Naive thymus-derived CD4-positive, alpha-beta T cell (primary cell): Measurements from ENCODE around the gene SLC12A8. TPM values are rescaled to one million over a fixed set of nuclear protein-coding genes. Genes with fewer than 3 reads are reported as not detected.

Experiments used
- ATAC-seq: fragments of 150-1000 bp; cut with Tn5 transposase; 2 replicates; pipeline ENCODE4 v1.10.0; 2021; ENCODE audit warnings: mild to moderate bottlenecking, moderate library complexity
- CTCF ChIA-PET: fragments of 350-600 bp; sonication (Branson Sonifier 250); formaldehyde crosslinking; loops from one replicate; lab custom pipeline; 2021; ENCODE audit warnings: antibody characterized with exemption; lab: Charles Lee
- POLR2A ChIA-PET: fragments of 350-600 bp; sonication (Branson Sonifier 250); formaldehyde crosslinking; loops from one replicate; lab custom pipeline; 2021; ENCODE audit warnings: antibody characterized with exemption, inconsistent platforms; lab: Charles Lee
- DNase-seq, 9 donors: peaks; one replicate each; pipeline versions ENCODE4 v3.0.0 to v3.0.0-alpha.2; 2020 to 2022; ENCODE audit warnings: mixed read lengths in 1 of 9
- H3K27ac ChIP-seq: one replicate; pipeline ENCODE4 v1.7.0; 2013; ENCODE audit warnings: mild to moderate bottlenecking, low read depth, low read length, moderate library complexity
- H3K27me3 ChIP-seq, 2 donors: one replicate each; pipeline ENCODE4 v1.7.0; 2013; ENCODE audit warnings: low read length in 2 of 2, mild to moderate bottlenecking in 2 of 2, moderate library complexity in 2 of 2; ENCODE audit not compliant: control insufficient read depth in 2 of 2, insufficient read depth in 2 of 2
- H3K36me3 ChIP-seq, 3 experiments: 1 replicate in 2 of 3; 2 replicates in 1 of 3; pipeline ENCODE4 v1.7.0; 2013; ENCODE audit warnings: low read length in 3 of 3, mild to moderate bottlenecking in 3 of 3, moderate library complexity in 1 of 3; ENCODE audit not compliant: insufficient read depth in 3 of 3, control insufficient read depth in 2 of 3
- H3K4me1 ChIP-seq, 2 donors: one replicate each; pipeline ENCODE4 v1.7.0; 2013; ENCODE audit warnings: low read length in 2 of 2, mild to moderate bottlenecking in 2 of 2, moderate library complexity in 1 of 2; ENCODE audit not compliant: control insufficient read depth in 2 of 2, insufficient read depth in 2 of 2
- H3K4me3 ChIP-seq: 2 replicates; pipeline ENCODE4 v1.7.0; 2013; ENCODE audit warnings: mild to moderate bottlenecking, low read length
- H3K9me3 ChIP-seq, 3 experiments: 1 replicate in 2 of 3; 2 replicates in 1 of 3; pipeline ENCODE4 v1.7.0; 2013; ENCODE audit warnings: low read length in 3 of 3; ENCODE audit not compliant: control insufficient read depth in 2 of 3
- H3K27ac Mint-ChIP-seq, 9 donors: one replicate each; pipeline ENCODE4 v1.8.0; 2020 to 2022; ENCODE audit warnings: mixed read lengths in 9 of 9, mild to moderate bottlenecking in 8 of 9, moderate library complexity in 5 of 9, inconsistent platforms in 2 of 9
- H3K27me3 Mint-ChIP-seq, 5 donors: one replicate each; pipeline ENCODE4 v1.8.0; 2021 to 2022; ENCODE audit warnings: mixed read lengths in 5 of 5, mild to moderate bottlenecking in 1 of 5
- H3K36me3 Mint-ChIP-seq, 5 donors: one replicate each; pipeline ENCODE4 v1.8.0; 2020 to 2022; ENCODE audit warnings: mixed read lengths in 5 of 5, mild to moderate bottlenecking in 3 of 5, inconsistent platforms in 1 of 5
- H3K4me1 Mint-ChIP-seq, 7 donors: one replicate each; pipeline ENCODE4 v1.8.0; 2020 to 2022; ENCODE audit warnings: mixed read lengths in 7 of 7, mild to moderate bottlenecking in 3 of 7, inconsistent platforms in 1 of 7
- H3K4me3 Mint-ChIP-seq, 10 donors: one replicate each; pipeline ENCODE4 v1.8.0; 2020 to 2022; ENCODE audit warnings: mild to moderate bottlenecking in 10 of 10, mixed read lengths in 10 of 10, moderate library complexity in 6 of 10, inconsistent platforms in 2 of 10
- H3K9me3 Mint-ChIP-seq, 11 donors: one replicate each; pipeline ENCODE4 v1.8.0; 2020 to 2022; ENCODE audit warnings: mixed read lengths in 11 of 11, mild to moderate bottlenecking in 4 of 11, inconsistent platforms in 1 of 11, moderate library complexity in 1 of 11
- intact Hi-C, 2 donors: fragments of 100-400 bp; cut with micrococcal nuclease; formaldehyde crosslinking; loops; one replicate each; pipeline ENCODE4 v1.15.1; 2023
- polyA plus RNA-seq, 2 donors: library from polyadenylated mRNA; unstranded; fragments of 300-500 nt; fragmentation: Illumina TruSeq; gene quantifications; one replicate each; pipeline ENCODE4 v1.2.3, GENCODE V29; 2021
- total RNA-seq, 6 experiments: library from RNA in 5 of 6; stranded (reverse) in 5 of 6; gene quantifications; 1 replicate in 5 of 6; 2 replicates in 1 of 6; pipeline ENCODE4 v1.2.3 and lab custom pipeline; 2021 to 2026

SLC12A8 gene
- total and polyA plus RNA-seq, 7 experiments from 2014 or later: 0.12 to 1.1 (median 0.66) TPM; not detected in 1

DNA sequence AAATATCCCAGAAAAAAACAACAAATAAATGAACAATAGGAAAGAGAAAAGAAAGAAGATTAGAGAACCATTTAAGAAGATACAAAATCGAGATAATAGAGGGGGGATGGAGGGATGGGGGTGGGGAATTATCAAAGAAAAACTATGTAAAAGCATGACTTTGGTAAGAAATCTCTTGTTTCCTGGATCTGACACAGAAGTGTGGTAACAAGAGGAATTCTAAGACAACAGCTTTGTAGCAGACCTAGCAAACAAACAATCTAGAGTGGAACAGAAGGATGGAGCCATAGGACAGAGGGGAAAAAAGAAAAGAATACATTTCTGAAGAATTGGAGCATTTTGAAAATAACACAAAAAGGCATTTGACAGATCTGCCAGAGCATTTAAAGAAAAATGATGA is 107.4 kb downstream of the SLC12A8 start:
- Histone ChIP-seq H3K4me1 (no peaks in the 10 kb centered on the region), H3K36me3 (no peaks in the 10 kb centered on the region), H3K27ac (no peak overlapping the region), H3K27me3 (no peaks in the 10 kb centered on the region), H3K4me3 (no peak overlapping the region), H3K9me3 (no peaks in the 10 kb centered on the region)
- peaks cover 0 to 35% (median 0%) of the 10 kb centered on the region in 5 donors for H3K27me3 Mint-ChIP-seq
- peaks cover 3 to 19% (median 5%) of the 10 kb centered on the region in 11 donors for H3K9me3 Mint-ChIP-seq
- no peak overlapping the region for H3K4me3 Mint-ChIP-seq
- H3K36me3 Mint-ChIP-seq: peaks cover 0 to 8% (median 7%) of the 10 kb centered on the region in 5 donors
- peak overlapping the region in 1 of 9 donors; percentile 63 for H3K27ac Mint-ChIP-seq
- ChIA-PET CTCF (no interaction called here), POLR2A (no interaction called here)
- intact Hi-C loops: no loop called here
- no peak for ATAC-seq
- H3K4me1 Mint-ChIP-seq: peaks cover 0 to 11% (median 0%) of the 10 kb centered on the region in 7 donors
- DNase-seq: no peak

DNA sequence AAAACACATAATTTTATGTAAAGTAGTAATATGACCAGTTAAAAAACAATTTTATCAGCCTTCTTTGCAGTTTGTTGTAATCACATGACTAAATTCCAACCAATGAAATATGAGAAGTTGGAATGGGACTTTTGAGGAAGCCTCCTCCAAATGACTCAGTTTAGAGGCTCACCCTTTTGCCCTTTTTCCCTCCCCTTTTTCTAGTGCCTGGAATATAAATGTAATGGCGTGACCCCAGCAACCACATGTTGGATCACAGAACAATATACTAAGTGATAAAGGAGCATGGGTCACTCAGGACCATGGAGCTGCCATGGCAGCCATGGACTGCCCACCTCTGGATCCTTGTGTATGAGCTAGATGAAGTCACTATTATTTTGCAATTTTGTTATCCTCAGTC is 107.9 kb downstream of the SLC12A8 start:
- H3K27me3 ChIP-seq: no peaks in the 10 kb centered on the region
- DNase-seq: no peak
- H3K27ac ChIP-seq: no peak overlapping the region
- no peak for ATAC-seq
- Mint-ChIP-seq H3K27ac (peak overlapping the region in 1 of 9 donors; percentile 63), H3K27me3 (peaks cover 0 to 35% (median 0%) of the 10 kb centered on the region in 5 donors), H3K36me3 (peaks cover 4 to 13% (median 11%) of the 10 kb centered on the region in 5 donors), H3K4me3 (no peak overlapping the region), H3K9me3 (peaks cover 5 to 24% (median 8%) of the 10 kb centered on the region in 11 donors), H3K4me1 (peaks cover 0 to 7% (median 0%) of the 10 kb centered on the region in 7 donors)
- ChIA-PET POLR2A (no interaction called here), CTCF (no interaction called here)
- H3K4me3 ChIP-seq: no peak overlapping the region
- H3K36me3 ChIP-seq: no peaks in the 10 kb centered on the region
- intact Hi-C loops: no loop called here
- H3K4me1 ChIP-seq: no peaks in the 10 kb centered on the region
- no peaks in the 10 kb centered on the region for H3K9me3 ChIP-seq

DNA sequence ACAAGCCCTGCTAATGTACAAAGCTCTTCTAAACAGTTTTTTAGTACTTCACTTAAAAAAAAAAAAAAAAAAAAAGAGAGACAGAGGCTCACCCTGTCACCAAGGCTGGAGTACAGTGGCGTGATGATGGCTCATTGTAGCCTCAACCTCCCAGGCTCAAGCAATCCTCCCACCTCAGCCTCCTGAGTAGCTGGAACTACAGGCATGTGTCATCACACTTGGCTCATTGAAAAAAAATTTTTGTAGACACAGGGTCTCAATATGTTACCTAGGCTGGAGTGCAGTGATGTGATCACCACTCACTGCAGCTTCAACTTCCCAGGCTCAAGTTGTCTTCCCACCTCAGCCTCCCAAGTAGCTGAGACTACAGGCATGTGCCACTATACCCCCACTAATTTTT is 109.1 kb downstream of the SLC12A8 start:
- intact Hi-C loops: no loop called here
- H3K27me3 Mint-ChIP-seq: peaks cover 0 to 38% (median 0%) of the 10 kb centered on the region in 5 donors
- H3K4me1 Mint-ChIP-seq: no peaks in the 10 kb centered on the region
- Histone ChIP-seq H3K9me3 (no peaks in the 10 kb centered on the region), H3K27me3 (no peaks in the 10 kb centered on the region), H3K36me3 (no peaks in the 10 kb centered on the region), H3K4me1 (no peaks in the 10 kb centered on the region), H3K27ac (no peak overlapping the region), H3K4me3 (no peak overlapping the region)
- H3K4me3 Mint-ChIP-seq: no peak overlapping the region
- CTCF ChIA-PET: interaction anchor here (0.6 kb wide), 1 partner anchor 290 kb away, joined by 3 read pairs; no protein-coding TSS in a partner anchor
- H3K36me3 Mint-ChIP-seq: peaks cover 4 to 13% (median 12%) of the 10 kb centered on the region in 5 donors
- ATAC-seq (no peak), DNase-seq (no peak)
- POLR2A ChIA-PET: no interaction called here
- peaks cover 6 to 36% (median 13%) of the 10 kb centered on the region in 11 donors for H3K9me3 Mint-ChIP-seq
- H3K27ac Mint-ChIP-seq: no peak overlapping the region

- H3K27ac ChIP-seq: no peak overlapping the region
- ChIA-PET POLR2A (no interaction called here), CTCF (no interaction called here)
- peaks cover 6 to 40% (median 14%) of the 10 kb centered on the region in 11 donors for H3K9me3 Mint-ChIP-seq
- H3K4me1 Mint-ChIP-seq: no peaks in the 10 kb centered on the region
- ATAC-seq: no peak
- peak overlapping the region in 1 of 9 donors; percentile 1 for H3K27ac Mint-ChIP-seq
- no peaks in the 10 kb centered on the region for H3K27me3 ChIP-seq
- H3K4me3 ChIP-seq: no peak overlapping the region
- H3K27me3 Mint-ChIP-seq: peaks cover 0 to 43% (median 0%) of the 10 kb centered on the region in 5 donors
- no peak overlapping the region for H3K4me3 Mint-ChIP-seq
- no peaks in the 10 kb centered on the region for H3K36me3 ChIP-seq
- H3K9me3 ChIP-seq: no peaks in the 10 kb centered on the region
- H3K36me3 Mint-ChIP-seq: peaks cover 4 to 13% (median 12%) of the 10 kb centered on the region in 5 donors
- H3K4me1 ChIP-seq: no peaks in the 10 kb centered on the region
- no peak for DNase-seq
- intact Hi-C loops: no loop called here
Measured at GRCh38 chr3:125102470-125102869, 110.1 kb downstream of the SLC12A8 start.

DNA sequence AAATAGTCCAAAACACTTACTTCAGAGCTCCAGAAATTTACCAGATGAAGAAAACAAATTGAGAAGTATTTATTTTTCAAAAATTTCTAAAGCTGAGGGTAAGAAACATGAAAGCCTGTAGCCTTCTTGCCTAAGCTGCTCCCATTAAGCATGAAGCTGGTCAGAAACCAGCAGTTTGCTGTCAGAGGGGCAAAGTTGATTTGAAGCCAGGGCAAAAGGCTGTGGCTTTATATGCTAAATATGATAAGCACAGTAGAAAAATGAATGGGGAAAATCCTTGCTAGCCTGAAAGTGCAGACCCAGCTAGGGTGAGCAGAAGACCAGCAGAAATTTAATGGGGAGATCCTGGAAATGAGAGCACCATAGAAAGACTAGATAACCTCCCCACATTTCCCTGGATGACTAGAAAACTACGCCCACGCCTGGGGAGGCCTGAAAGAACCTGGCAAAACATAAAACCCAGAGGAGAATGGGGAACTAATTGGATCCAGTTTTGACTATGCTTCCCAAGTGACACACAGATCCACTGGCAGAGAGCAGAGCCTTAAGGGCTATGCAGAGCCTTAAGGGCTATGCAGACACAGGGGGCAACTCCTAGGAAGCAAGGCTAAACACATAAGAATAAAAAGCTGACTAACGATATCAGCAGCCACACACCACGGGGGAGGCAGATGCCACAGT is 113.8 kb downstream of the SLC12A8 start:
- Mint-ChIP-seq H3K27ac (no peak overlapping the region), H3K36me3 (peaks cover 4 to 5% (median 4%) of the 10 kb centered on the region in 5 donors), H3K4me3 (no peak overlapping the region), H3K4me1 (no peaks in the 10 kb centered on the region), H3K9me3 (peaks cover 3 to 28% (median 6%) of the 10 kb centered on the region in 11 donors), H3K27me3 (peaks cover 0 to 28% (median 0%) of the 10 kb centered on the region in 5 donors)
- Histone ChIP-seq H3K27me3 (no peaks in the 10 kb centered on the region), H3K4me1 (no peaks in the 10 kb centered on the region), H3K27ac (no peak overlapping the region), H3K4me3 (no peak overlapping the region), H3K9me3 (no peaks in the 10 kb centered on the region), H3K36me3 (no peaks in the 10 kb centered on the region)
- DNase-seq: no peak
- no peak for ATAC-seq
- POLR2A ChIA-PET: no interaction called here
- intact Hi-C loops: no loop called here
- CTCF ChIA-PET: interaction anchor here (0.6 kb wide), 1 partner anchor 146 kb away, joined by 3 read pairs; no protein-coding TSS in a partner anchor

GRCh38 chr3:125090649-125091048 is 121.9 kb downstream of the SLC12A8 start:
- ChIA-PET CTCF (no interaction called here), POLR2A (no interaction called here)
- no peaks in the 10 kb centered on the region for H3K9me3 ChIP-seq
- ATAC-seq (no peak), DNase-seq (no peak)
- peaks cover 0 to 8% (median 0%) of the 10 kb centered on the region in 11 donors for H3K9me3 Mint-ChIP-seq
- no peaks in the 10 kb centered on the region for H3K4me1 Mint-ChIP-seq
- intact Hi-C loops: no loop called here
- no peaks in the 10 kb centered on the region for H3K36me3 Mint-ChIP-seq
- no peak overlapping the region for H3K27ac ChIP-seq
- H3K4me3 Mint-ChIP-seq: no peak overlapping the region
- no peaks in the 10 kb centered on the region for H3K27me3 ChIP-seq
- H3K27ac Mint-ChIP-seq: no peak overlapping the region
- no peaks in the 10 kb centered on the region for H3K4me1 ChIP-seq
- H3K27me3 Mint-ChIP-seq: peaks cover 0 to 19% (median 0%) of the 10 kb centered on the region in 5 donors
- H3K36me3 ChIP-seq: no peaks in the 10 kb centered on the region
- no peak overlapping the region for H3K4me3 ChIP-seq
